PFSK-1 (cell line): ENCODE measurements around the gene RIC3.

Experiments
- FOXP2 ChIP-seq: optimal IDR thresholded peaks from 2 replicates; pipeline ENCODE3; 2011; ENCODE audit warnings: borderline replicate concordance, control low read depth, inconsistent platforms; ENCODE audit not compliant: insufficient read depth; ENCODE audit errors: extremely low read length, extremely low read depth
- POLR2AphosphoS5 ChIP-seq: IDR thresholded peaks from 2 replicates; pipeline ENCODE4 v1.6.1; 2012; ENCODE audit warnings: low read depth, mild to moderate bottlenecking, control low read depth, low read length, moderate library complexity
- SIN3A ChIP-seq: IDR thresholded peaks from 2 replicates; pipeline ENCODE4 v1.6.1; 2012; ENCODE audit warnings: mild to moderate bottlenecking, low read length, moderate library complexity, borderline replicate concordance; ENCODE audit not compliant: insufficient read depth
- TAF1 ChIP-seq: IDR thresholded peaks from 2 replicates; pipeline ENCODE4 v1.6.1; 2012; ENCODE audit warnings: low read length, control low read depth, borderline replicate concordance; ENCODE audit not compliant: insufficient read depth
- TF ChIP-seq, protein P1 (sequence below), 2 experiments: IDR thresholded peaks; 2 replicates each; pipeline versions ENCODE4 v1.6.1 to v1.8.0; 2011 to 2012; ENCODE audit warnings: low read depth in 2 of 2, low read length in 2 of 2, control low read depth in 1 of 2, inconsistent platforms in 1 of 2, mild to moderate bottlenecking in 1 of 2, moderate library complexity in 1 of 2; ENCODE audit not compliant: insufficient read depth in 1 of 2

DNA sequence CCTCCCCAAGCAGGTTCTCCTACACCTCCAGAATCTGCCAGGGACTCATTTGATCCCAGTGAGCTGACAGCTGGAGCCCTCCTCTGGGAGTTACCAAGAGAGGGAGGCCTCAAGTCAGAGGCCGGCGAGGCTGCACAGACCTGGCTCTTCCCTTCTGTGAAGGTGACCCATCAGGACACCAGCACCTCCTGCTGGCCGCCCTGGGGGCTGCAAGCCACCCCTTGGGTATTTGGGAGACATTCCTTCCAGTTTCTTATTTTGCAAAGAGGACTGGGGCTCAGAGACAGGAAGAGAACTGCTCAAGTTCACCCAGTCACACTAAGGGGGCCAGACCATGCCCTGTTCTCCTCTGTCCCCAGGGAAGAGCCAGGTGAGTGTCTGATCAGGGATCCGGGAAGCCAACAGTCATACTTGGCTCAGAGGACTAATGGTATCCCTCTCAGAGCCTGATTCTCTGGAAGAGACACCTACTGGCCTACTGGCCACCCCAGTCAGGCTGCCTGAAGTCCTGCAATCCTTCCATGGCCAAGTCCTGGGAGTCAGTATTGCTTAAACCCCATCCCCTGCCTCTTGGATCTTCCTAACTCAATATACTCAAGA, 40.5 kb upstream of the RIC3 start:
- TF ChIP-seq SIN3A = no peak
- TF ChIP-seq POLR2AphosphoS5 = no peak
- TF ChIP-seq, protein P1, sequence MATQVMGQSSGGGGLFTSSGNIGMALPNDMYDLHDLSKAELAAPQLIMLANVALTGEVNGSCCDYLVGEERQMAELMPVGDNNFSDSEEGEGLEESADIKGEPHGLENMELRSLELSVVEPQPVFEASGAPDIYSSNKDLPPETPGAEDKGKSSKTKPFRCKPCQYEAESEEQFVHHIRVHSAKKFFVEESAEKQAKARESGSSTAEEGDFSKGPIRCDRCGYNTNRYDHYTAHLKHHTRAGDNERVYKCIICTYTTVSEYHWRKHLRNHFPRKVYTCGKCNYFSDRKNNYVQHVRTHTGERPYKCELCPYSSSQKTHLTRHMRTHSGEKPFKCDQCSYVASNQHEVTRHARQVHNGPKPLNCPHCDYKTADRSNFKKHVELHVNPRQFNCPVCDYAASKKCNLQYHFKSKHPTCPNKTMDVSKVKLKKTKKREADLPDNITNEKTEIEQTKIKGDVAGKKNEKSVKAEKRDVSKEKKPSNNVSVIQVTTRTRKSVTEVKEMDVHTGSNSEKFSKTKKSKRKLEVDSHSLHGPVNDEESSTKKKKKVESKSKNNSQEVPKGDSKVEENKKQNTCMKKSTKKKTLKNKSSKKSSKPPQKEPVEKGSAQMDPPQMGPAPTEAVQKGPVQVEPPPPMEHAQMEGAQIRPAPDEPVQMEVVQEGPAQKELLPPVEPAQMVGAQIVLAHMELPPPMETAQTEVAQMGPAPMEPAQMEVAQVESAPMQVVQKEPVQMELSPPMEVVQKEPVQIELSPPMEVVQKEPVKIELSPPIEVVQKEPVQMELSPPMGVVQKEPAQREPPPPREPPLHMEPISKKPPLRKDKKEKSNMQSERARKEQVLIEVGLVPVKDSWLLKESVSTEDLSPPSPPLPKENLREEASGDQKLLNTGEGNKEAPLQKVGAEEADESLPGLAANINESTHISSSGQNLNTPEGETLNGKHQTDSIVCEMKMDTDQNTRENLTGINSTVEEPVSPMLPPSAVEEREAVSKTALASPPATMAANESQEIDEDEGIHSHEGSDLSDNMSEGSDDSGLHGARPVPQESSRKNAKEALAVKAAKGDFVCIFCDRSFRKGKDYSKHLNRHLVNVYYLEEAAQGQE (IDR thresholded peaks at IDR 0.05; ENCODE audit: insufficient read depth in 1 of 2, low read depth in 2 of 2, low read length in 2 of 2) = no peak
- no peak for TF ChIP-seq TAF1
- no peak for TF ChIP-seq FOXP2
